HepG2 (cell line): ENCODE data around the gene CYP27A1. TPM values are rescaled to one million over a fixed set of nuclear protein-coding genes. Genes with fewer than 3 reads are reported as not detected.
A peak's percentile ranks its signal among the peaks of the same experiment; 100 is the strongest.

Experiments used
- ATF2 ChIP-seq: sonication (generic); formaldehyde crosslinking; IDR thresholded peaks from 2 replicates; pipeline ENCODE4 v1.4.0; 2020; ENCODE audit warnings: missing genetic modification reagents
- FOXC1 ChIP-seq: sonication (generic); formaldehyde crosslinking; IDR thresholded peaks from 2 replicates; pipeline ENCODE4 v1.8.0; 2022; ENCODE audit warnings: mild to moderate bottlenecking, missing genetic modification reagents, borderline replicate concordance
- FOXP4 ChIP-seq: sonication (generic); formaldehyde crosslinking; IDR thresholded peaks from 2 replicates; pipeline ENCODE4 v1.4.0; 2020; ENCODE audit warnings: missing genetic modification reagents
- ISL2 ChIP-seq: sonication (generic); formaldehyde crosslinking; IDR thresholded peaks from 2 replicates; pipeline ENCODE4 v1.5.0; 2020; ENCODE audit warnings: missing genetic modification reagents
- MAFG ChIP-seq: sonication (generic); formaldehyde crosslinking; IDR thresholded peaks from 2 replicates; pipeline ENCODE4 v1.5.1; 2020; ENCODE audit warnings: mild to moderate bottlenecking, missing genetic modification reagents
- MXI1 ChIP-seq: IDR thresholded peaks from 3 replicates; pipeline ENCODE4 v1.6.1; 2012; ENCODE audit warnings: low read depth, low read length, inconsistent platforms, borderline replicate concordance
- MYNN ChIP-seq: sonication (generic); formaldehyde crosslinking; IDR thresholded peaks from 2 replicates; pipeline ENCODE4 v1.4.0; 2020; ENCODE audit warnings: mild to moderate bottlenecking, low read depth, missing genetic modification reagents
- NR2F2 ChIP-seq: IDR thresholded peaks from 2 replicates; pipeline ENCODE4 v1.6.1; 2012; ENCODE audit warnings: low read depth, inconsistent platforms, borderline replicate concordance
- SALL2 ChIP-seq: sonication (generic); formaldehyde crosslinking; IDR thresholded peaks from 2 replicates; pipeline ENCODE4 v1.8.1; 2023; ENCODE audit warnings: mild to moderate bottlenecking, missing genetic modification reagents, inconsistent platforms
- SP5 ChIP-seq: IDR thresholded peaks from 2 replicates; pipeline ENCODE4 v1.6.1; 2016; ENCODE audit warnings: low read depth, borderline replicate concordance
- U2AF1 ChIP-seq: fragments of 200-400 bp; formaldehyde crosslinking; optimal IDR thresholded peaks from 2 replicates; pipeline ENCODE3; 2017; ENCODE audit warnings: mild to moderate bottlenecking, low read depth, low read length
- ZBTB40 ChIP-seq, 2 experiments: fragments of 450-650 bp in 1 of 2; sonication (generic) in 1 of 2; formaldehyde crosslinking in 1 of 2; IDR thresholded peaks; 2 replicates each; pipeline versions ENCODE4 v1.6.1 to v1.8.0; 2016 to 2022; ENCODE audit warnings: antibody characterized with exemption in 1 of 2, mild to moderate bottlenecking in 1 of 2, missing genetic modification reagents in 1 of 2
- ZNF136 ChIP-seq: sonication (generic); formaldehyde crosslinking; IDR thresholded peaks from 2 replicates; pipeline ENCODE4 v1.8.1; 2022; ENCODE audit warnings: low read depth, mild to moderate bottlenecking, moderate library complexity, missing genetic modification reagents
- ZNF510 ChIP-seq: sonication (generic); formaldehyde crosslinking; IDR thresholded peaks from 2 replicates; pipeline ENCODE4 v1.4.0; 2020; ENCODE audit warnings: low read depth, mild to moderate bottlenecking, missing genetic modification reagents
- ZNF766 ChIP-seq: sonication (generic); formaldehyde crosslinking; IDR thresholded peaks from 2 replicates; pipeline ENCODE4 v1.5.0; 2020; ENCODE audit warnings: missing genetic modification reagents, borderline replicate concordance
- polyA plus RNA-seq, 8 experiments: library from polyadenylated mRNA; depleted of rRNA in 3 of 8; stranded (reverse) in 7 of 8; unstranded in 1 of 8; fragments of >200 nt; fragmentation: Illumina TruSeq in 4 of 8; extraction: Trizol in 4 of 8; gene quantifications; 2 replicates each; pipeline versions ENCODE4 v1.2.1 to v1.2.3, GENCODE V29; 2011 to 2016; ENCODE audit warnings: low read depth in 4 of 8, missing spikeins in 1 of 8, mixed read lengths in 1 of 8; ENCODE audit not compliant: insufficient read depth in 1 of 8
- total RNA-seq, 5 experiments: library from RNA; depleted of rRNA; stranded (reverse); fragments of >200 nt; fragmentation: Illumina TruSeq; extraction: Trizol; gene quantifications; 2 replicates each; pipeline ENCODE4 v1.2.3, GENCODE V29; 2016; ENCODE audit warnings: low read depth in 1 of 5

Gene CYP27A1
- total and polyA plus RNA-seq, 2 of the 13 experiments (the other 11 are each of a cell fraction or from before 2014, with no cell fraction given) = 157 to 266 TPM

- TF ChIP-seq ZNF510 (CRISPR knock-in tag) (0 out of 2 replicates have a peak, but pooled peaks have one; percentile 29), U2AF1 (peak; percentile 90), SP5 (CRISPR knock-in tag) (peak; percentile 99), ZBTB40 (IDR thresholded peaks at IDR 0.05) (no peak), ZBTB40 (CRISPR knock-in tag; IDR thresholded peaks at IDR 0.05) (peak; percentile 87; the same call in 1 of the 2 replicates), MXI1 (peak; percentile 49; the same call in 1 of the 3 replicates), MYNN (CRISPR knock-in tag) (peak; percentile 48; the same call in 1 of the 2 replicates), FOXP4 (CRISPR knock-in tag) (peak; percentile 98), ZNF136 (CRISPR knock-in tag) (peak; percentile 82; the same call in 1 of the 2 replicates), FOXC1 (no peak), ZNF766 (CRISPR knock-in tag) (peak; percentile 91; the same call in 1 of the 2 replicates), NR2F2 (peak; percentile 99), ISL2 (peak; percentile 98), SALL2 (CRISPR knock-in tag) (peak; percentile 91), MAFG (CRISPR knock-in tag) (no peak), ATF2 (CRISPR knock-in tag) (peak; percentile 93)
These were observed 26.2 kb upstream of the CYP27A1 start (continued) for GRCh38 chr2:218755567-218756404.
